Activated CD4-positive, alpha-beta T cell treated with anti-CD3 and anti-CD28 coated beads for 4 hours (primary cell): ENCODE data around the gene SLC25A2.
A peak's percentile ranks its signal among the peaks of the same experiment; 100 is the strongest.
"Not testable (repeated sequence)": the region's sequence is repeated elsewhere in the genome, so short reads cannot be mapped to it uniquely, and the experiment has no call there.

Experiments used
- DNase-seq, 2 donors: peaks; one replicate each; pipeline ENCODE4 v3.0.0-alpha.2; 2020

SLC25A2 gene

GRCh38 chr5:141303756-141304155, at the start of gene SLC25A2:
Gene SLC25A2, minus strand, starts transcription at chr5:141304049. Its CDS starts 184 bp downstream, at chr5:141303865.
- no peak for DNase-seq

- no peak for DNase-seq
Measured at GRCh38 chr5:141351591-141351990, 47.7 kb upstream of the SLC25A2 start.

GRCh38 chr5:141349917-141350619, 46.2 kb upstream of the SLC25A2 start, which contains the start of gene PCDHGB1:
Gene PCDHGB1, plus strand, starts transcription at chr5:141350099. Its CDS starts 162 bp downstream, at chr5:141350261.
- DNase-seq = no peak

GRCh38 chr5:141346017-141346416, 42.2 kb upstream of the SLC25A2 start:
- DNase-seq = not testable (repeated sequence)

GRCh38 chr5:141345327-141345726, 41.5 kb upstream of the SLC25A2 start:
- DNase-seq = no peak

GRCh38 chr5:141343953-141344463, 40.2 kb upstream of the SLC25A2 start:
- DNase-seq = no peak

GRCh38 chr5:141343242-141343952, 39.5 kb upstream of the SLC25A2 start, which contains the start of gene PCDHGA3:
Gene PCDHGA3, plus strand, starts transcription at chr5:141343829. Its CDS starts 205 bp downstream, at chr5:141344034.
- DNase-seq = no peak

- no peak for DNase-seq
Measured at GRCh38 chr5:141342773-141343172, 38.9 kb upstream of the SLC25A2 start.

GRCh38 chr5:141340781-141341354, 37.0 kb upstream of the SLC25A2 start:
- DNase-seq = not testable (repeated sequence)

GRCh38 chr5:141338538-141339306, 34.9 kb upstream of the SLC25A2 start, which contains the start of gene PCDHGA2:
Gene PCDHGA2, plus strand, starts transcription at chr5:141338760.
- no peak for DNase-seq

- not testable (repeated sequence) for DNase-seq
Measured at GRCh38 chr5:141332571-141332970, 28.7 kb upstream of the SLC25A2 start.

GRCh38 chr5:141330299-141331080, 26.6 kb upstream of the SLC25A2 start, which contains the start of gene PCDHGA1:
Gene PCDHGA1, plus strand, starts transcription at chr5:141330514.
- no peak for DNase-seq

- no peak for DNase-seq
Measured at GRCh38 chr5:141328231-141328630, 24.4 kb upstream of the SLC25A2 start.

- DNase-seq = peak; percentile 61 to 67
Measured at GRCh38 chr5:141326088-141326854, 22.4 kb upstream of the SLC25A2 start.

- DNase-seq = no peak
Measured at GRCh38 chr5:141322261-141322660, 18.4 kb upstream of the SLC25A2 start.

- peak; percentile 90 to 91 for DNase-seq
Measured at GRCh38 chr5:141320225-141321169, 16.6 kb upstream of the SLC25A2 start, which contains the start of gene TAF7. Gene TAF7, minus strand, starts transcription at chr5:141320784. Its CDS starts 740 bp downstream, at chr5:141320044.

- no peak for DNase-seq
Measured at GRCh38 chr5:141319699-141320098, 15.8 kb upstream of the SLC25A2 start.

GRCh38 chr5:141319202-141319601, 15.4 kb upstream of the SLC25A2 start:
- no peak for DNase-seq

GRCh38 chr5:141316963-141317362, 13.1 kb upstream of the SLC25A2 start:
- not testable (repeated sequence) for DNase-seq
